ENCODE measurements around the gene LAX1.
"Not testable (repeated sequence)": the region's sequence is repeated elsewhere in the genome, so short reads cannot be mapped to it uniquely, and the experiment has no call there.

LAX1 gene

DNA sequence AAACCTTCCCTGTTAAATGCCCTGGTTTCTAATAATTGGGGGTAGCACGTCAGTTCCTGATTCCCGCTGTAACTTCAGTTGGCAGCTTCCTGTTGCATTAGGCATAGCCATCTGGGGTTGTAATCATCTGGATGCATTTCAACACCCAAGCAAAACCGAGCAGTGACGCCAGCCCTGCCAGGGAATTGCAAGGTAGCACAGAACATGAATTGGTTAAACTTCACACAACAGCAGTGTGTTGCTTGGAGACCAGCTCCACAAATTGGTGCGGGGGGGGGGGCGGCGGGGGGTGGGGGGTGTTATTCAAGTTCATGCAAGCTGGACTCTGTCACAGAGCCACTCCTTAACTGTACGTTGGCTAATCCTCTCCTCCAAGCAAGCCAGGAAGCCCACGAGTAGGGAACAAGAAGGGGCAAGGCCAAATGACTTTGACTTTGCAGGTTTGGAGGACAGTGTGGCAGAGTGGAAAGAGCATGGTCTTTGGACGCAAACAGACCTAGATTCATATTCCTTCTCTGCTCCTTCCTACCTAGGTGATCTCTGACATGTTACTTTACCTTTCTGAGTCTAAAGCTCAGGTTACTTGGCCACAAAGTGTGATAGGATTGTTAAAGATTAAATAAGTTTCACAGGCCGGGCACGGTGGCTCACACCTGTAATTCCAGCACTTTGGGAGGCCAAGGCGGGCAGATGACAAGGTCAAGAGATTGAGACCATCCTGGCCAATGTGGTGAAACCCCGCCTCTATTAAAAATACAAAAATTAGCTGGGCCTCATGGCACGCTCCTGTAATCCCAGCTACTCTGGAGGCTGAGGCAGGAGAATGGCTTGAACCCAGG is 4.7 kb downstream of the LAX1 start:
- no peak for DNase-seq

DNA sequence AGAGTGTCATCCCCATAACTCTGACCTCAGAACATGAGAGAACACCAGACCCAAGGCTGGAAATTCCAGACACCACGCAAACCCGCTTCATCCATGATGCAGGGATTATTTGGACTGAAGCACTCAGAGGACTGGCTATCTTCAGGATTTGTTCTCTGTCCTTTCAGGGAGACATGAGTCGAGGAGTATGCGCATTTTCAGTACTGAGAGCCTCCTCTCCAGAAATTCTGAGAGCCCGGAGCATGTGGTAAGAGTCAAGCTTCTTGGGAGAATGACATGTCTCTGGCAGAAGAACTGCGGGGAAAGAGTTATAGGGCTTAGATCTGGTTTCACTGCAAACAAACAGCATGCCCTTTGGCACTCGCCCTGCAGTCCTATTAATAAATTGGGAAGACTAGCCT is 6.9 kb downstream of the LAX1 start:
- no peak for DNase-seq

DNA sequence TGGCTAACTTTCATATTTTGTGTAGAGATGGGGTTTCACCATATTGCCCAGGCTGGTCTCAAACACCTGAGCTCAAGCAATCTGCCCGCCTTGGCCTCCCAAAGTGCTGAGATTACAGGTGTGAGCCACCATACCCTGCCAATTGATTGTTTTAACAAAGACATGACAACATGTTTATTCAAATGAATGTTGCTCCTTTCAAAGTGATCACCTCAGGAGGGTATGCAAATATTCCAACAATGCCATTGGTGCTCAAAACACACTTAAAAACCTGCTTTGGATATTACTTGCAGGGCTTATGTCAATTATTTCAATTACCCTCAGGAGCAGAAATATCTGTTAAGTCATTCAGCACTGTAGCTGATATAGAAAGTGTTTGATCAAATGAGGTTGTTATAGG is 7.9 kb downstream of the LAX1 start:
- no peak for DNase-seq

DNA sequence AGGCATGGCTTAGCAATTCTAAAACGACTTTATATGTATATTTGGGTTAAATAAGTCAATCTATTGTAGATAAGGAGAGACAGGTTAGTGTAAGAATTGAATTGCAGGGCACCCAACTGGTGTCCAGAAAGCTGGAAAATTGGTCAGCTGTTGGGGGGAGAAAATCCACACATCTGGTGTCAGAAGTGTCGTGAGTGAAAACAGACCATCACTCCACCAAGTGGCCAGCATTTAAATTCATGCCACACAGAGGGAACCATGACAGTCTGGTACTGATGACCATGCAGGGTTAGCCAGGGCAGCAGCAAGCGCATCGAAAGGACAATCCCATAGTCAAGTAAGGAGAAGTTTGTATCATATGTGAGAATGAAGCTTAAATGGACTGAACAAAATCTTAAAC is 11.7 kb downstream of the LAX1 start:
- DNase-seq: no peak

DNA sequence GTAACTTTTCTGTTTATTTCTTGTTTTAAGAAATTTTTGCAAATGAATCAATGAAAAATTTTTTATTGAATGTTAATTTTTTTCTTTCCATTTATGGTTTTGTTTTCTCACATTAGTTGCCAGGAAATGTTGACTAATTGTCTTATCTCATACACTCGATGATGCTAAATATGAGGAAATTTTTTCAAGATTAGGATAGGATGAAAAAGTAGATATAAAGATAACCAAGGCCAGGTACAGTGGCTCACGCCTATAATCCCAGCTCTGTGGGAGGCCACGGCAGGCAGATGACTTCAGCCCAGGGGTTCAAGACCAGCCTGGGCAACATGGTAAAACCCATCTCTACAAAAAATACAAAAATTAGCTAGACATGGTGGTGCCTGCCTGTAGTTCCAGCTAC is 12.6 kb downstream of the LAX1 start:
- DNase-seq: no peak

DNA sequence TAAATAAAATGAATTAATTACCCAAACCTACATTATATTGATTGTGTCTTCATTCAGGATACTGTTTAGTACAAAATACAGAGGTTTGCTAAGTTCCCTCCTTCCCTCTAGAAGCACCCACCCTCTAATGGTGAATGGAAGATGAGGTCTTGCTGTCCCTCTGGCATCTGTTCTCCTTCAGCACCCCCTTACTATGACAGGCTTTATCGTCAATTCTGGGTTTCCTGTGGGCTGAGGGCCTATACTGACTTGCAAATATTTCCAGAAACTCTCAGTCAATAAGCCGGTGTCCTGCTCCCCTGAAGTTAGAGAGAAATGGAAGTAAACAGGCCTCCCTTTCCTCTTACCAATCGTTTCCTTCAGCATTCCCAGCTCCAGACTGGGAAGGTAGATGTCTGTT is 13.2 kb downstream of the LAX1 start:
- DNase-seq: no peak

DNA sequence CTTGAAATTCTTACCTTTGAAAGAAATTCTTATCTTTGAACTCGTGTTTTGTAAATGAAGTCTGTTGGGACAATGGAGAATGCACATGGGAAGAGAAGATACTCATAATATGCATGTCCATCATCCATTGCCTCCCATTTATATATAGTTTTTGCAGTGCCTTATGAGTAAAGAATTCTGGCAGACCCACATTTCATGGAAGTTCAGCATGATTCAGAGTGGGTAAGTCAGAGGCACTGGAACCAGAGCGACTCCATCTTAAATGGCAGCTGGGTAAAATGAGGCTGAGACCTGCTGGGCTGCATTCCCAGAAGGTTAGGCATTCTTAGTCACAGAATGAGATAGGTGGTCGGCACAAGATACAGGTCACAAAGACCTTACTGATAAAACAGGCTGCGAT is 13.8 kb downstream of the LAX1 start:
- no peak for DNase-seq

DNA sequence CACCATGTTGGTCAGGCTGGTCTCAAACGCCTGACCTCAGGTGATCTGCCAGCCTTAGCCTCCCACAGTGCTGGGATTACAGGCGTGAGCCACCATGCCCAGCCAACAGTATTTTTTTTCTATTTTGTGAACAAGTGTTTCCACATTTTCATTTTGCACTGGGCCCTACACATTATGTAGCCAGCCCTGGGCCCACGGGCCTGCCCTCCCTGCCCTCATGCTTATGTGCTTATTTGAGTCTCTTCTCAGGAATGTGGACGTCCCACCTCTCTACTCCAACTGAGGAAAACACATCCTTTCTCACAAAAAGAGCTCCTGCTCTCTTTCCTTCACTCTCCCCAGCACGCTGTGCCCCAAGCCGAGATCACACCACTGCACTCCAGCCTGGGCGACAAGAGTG is 17.0 kb downstream of the LAX1 start:
- no peak for DNase-seq

DNA sequence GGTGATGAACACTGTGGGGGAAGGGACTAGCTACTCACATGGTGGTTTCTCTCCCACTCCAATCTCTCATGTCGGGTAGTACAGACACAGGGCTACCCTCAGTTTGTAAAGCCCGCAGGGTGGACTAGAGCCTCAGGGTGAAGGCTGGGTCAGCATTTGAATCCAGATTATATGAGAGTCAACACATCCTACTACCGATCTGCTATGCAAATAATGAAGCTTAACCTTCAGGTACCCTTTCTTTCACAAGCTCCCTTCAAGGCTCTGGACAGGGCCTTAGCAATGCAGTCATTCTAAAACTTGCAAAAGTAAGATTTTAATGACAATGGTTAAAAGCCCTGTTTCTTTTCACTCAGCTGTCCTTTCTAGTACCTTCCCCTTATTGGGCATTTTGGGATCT is 25.0 kb downstream of the LAX1 start:
- no peak for DNase-seq

DNA sequence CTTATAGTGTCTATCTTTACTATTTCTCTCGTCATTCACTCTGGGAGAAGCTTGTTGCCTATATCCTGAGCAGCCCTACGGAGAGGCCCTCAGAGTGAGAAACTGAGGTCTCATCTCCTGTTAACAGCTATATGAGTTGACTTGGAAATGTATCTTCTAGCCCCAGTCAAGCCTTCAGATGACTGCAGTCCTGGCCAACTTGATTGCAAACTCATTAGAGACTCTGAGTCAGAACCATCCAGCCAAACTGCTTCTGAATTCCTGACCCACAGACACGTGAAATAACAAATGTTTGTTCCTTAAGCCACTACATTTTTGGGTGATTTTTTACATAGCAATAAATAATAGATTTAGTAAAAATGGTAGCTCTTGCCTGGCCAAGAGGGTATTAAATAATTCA is 26.5 kb downstream of the LAX1 start:
- DNase-seq: no peak

DNA sequence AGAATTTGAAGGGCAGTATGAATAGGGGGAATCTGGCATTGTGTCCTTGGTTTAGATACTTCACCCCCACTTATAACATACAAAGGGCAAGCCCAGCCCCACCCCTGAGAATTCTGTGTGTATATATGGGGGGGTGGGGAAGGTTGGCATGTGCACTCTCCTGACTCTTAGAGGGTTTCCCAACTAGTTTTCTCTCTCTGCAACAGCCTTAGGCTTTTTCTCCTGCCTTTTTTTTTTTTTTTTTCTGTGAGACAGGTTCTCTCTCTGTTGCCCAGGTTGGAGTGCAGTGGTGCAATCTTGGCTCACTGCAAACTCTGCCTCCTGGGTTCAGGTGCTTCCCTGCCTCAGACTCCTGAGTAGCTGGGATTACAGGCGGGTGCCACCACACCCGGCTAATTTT is 27.5 kb downstream of the LAX1 start:
- DNase-seq: no peak

DNA sequence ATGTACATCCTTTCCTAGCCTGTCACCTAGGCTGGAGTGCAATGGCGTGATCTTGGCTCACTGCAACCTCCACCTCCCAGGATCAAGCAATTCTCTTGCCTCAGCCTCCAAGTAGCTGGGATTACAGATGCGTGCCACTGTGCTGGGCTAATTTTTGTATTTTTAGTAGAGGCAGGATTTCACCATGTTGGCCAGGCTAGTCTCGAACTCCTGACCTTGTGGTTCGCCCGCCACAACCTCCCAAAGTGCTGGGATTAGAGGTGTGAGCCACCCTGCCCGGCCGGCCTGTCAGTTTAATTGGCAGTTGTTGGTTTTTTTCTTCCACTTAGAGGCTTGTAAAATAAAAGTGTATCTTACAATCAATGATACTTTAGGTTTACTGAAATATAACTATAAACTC is 28.6 kb downstream of the LAX1 start:
- not testable (repeated sequence) for DNase-seq

DNA sequence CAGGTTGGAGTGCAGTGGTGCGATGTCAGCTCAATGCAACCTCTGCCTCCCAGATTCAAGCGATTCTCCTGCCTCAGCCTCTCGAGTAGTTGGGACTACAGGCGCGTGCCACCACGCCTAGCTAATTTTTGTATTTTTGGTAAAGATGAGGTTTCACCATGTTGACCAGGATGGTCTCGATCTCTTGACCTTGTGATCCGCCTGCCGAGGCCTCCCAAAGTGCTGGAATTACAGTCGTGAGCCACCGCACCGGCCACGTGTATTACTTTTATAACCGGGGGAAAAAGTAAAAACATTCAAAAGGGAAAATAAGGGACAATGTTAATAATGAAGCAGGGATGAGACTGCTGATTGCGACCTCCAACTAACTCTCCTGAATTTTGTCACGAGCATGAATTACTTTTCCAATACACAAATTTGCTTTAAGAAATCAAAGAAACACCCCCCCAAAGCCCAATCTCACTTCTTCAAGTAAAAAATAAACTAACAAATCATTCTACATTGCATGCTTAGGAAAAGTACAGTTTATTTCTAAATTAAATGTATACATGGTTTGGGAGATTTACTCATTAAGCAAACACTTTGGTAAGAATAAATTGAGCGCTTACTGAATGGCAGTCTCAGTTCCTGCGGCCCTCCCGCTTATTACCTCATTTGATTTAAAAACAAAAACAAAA is 29.9 kb downstream of the LAX1 start:
- DNase-seq: no peak

DNA sequence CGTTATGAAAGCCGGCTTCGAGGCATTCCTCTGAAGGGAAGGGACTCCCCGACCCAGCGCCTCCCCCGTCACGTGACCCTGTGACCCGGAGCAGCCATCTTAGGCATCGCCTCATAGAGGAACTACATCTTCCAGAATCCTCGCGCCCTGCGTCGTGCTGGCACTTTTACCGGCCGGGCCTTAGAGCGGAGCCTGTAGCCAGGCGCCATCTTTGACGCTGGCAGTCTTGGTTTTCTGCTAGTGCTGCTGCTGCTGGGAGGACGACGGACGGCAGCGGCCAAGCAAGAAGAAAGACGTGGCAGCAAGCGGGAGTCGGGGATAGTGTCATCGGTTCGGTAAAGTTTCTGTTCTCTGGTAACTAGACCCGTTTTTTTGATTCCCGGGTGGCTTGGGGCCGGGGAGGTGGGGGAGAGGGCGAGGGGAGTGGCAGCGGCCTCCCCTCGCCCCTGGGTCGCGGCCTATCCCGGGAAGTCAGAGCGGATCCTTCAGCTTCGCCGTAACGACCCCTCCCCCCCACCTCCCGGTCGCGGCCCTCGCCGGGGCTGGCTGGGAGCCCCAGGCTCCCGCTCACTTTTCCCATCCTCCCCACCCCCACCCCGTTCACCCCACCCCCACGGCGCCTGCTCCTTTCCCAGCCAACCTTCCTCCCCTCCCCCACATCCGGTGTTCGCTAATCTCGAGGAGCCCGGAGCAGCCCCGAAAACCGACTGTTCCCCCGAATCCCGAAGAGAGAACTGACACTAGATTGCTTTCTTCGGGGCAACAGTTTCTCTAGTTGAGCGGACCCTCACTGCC is 30.7 kb downstream of the LAX1 start, which contains the start of the genes ZBED6 and ZC3H11A:
Gene ZBED6 (plus strand): TSS at position 183 of the 795 bp plus-strand sequence. CDS start 1,900 bp downstream, outside the sequence.
Gene ZC3H11A (plus strand): TSS at position 183 of the 795 bp plus-strand sequence. CDS start 21,448 bp downstream, outside the sequence.
- DNase-seq: no peak

DNA sequence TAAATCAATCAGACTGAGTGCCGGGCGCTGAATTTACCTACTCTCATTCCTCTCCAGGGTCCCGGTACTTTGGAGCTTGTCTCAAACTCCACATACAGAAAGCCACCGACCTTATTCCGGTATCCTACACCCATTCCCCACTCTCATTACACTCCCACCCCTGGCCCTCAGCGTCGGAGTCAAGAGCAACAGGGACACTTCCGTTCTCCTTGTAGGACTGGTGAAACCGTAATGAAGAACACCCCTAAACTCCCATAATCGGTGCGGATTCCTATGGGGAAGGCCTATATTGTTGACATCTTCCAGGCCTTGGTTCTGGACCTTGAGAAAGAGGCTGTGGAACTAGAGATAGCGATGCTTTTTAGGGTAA is 31.2 kb downstream of the LAX1 start:
- DNase-seq: no peak

DNA sequence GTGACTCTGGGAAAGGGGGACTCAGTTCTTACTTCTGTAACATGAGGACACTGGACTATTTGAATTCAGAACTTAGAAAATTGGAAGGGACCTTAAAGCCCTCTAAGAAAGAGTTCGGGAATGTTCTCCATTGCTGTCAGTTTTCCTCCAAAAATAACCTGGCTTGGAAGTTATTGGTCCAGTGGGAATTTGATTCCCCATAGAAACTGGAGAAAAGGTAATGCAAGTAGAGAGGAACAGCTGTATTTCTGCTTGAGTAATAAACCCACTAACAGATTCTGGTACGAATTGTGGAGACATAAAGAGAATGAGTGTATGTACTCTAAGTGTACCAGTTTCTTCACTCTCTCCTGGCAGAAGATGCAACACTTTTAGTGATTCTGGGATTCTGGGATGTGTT is 32.2 kb downstream of the LAX1 start:
- no peak for DNase-seq

DNA sequence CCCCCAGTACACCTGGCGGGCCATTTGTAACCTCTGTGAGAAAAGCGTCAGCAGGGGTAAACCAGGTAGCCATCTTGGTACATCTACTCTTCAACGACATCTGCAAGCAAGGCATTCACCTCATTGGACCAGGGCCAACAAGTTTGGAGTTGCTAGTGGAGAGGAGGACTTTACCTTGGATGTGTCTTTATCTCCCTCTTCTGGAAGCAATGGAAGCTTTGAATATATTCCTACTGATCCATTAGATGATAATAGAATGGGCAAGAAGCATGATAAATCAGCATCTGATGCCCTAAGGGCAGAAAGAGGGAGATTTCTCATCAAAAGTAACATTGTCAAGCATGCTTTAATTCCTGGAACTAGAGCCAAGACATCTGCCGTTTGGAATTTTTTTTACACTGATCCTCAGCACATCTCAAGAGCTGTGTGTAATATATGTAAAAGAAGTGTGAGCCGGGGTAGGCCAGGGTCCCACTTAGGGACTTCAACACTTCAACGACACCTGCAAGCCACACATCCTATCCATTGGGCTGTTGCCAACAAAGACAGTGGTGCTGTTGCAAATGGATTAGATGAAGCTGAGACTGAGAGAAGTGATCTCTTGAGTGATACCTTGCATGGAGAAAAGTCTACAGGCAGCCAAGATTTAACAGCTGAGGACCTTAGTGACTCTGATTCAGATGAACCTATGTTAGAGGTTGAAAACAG is 33.1 kb downstream of the LAX1 start:
- no peak for DNase-seq

DNA sequence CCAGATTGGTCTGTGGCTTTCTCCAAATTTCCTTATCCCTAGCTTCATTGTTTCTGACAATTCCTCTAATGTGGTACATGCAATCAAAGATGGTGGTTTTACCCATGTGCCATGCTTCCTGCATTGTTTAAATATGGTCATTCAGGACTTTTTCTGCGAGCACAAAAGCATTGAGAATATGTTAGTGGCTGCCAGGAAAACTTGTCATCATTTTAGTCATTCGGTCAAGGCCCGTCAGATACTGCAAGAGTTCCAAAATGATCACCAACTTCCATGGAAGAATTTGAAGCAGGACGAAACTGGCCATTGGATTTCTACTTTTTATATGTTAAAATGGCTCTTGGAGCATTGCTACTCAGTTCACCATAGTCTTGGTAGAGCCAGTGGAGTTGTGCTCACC is 34.2 kb downstream of the LAX1 start:
- no peak for DNase-seq

DNA sequence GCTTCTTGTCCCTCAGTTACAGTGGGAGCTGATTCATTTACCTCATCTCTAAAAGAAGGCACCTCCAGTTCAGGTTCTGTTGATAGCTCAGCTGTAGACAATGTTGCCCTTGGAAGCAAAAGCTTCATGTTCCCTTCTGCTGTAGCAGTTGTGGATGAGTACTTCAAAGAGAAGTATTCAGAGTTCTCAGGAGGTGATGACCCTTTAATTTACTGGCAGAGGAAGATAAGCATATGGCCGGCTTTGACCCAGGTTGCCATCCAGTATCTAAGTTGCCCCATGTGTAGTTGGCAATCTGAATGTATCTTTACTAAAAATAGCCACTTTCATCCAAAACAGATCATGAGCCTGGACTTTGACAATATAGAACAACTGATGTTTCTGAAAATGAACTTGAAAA is 35.0 kb downstream of the LAX1 start:
- DNase-seq: no peak

DNA sequence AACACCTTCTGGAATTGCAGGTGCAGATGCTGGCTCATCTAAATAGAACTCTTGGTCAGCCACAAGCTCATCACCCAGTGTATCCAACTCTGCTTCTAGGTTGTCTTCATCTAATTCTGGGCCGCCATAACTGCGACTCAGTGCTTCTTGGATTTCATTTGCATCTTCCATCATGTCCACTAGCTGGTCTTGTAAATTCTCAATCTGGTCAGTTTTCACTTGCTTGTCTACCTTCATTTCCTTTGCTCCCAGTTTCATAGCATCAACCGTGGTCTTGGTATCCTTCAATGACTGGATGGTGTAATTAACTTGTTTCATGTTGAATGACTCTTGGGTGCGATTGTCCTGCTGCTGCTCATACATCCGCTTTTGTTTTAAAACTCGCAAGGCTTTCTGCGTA is 40.7 kb downstream of the LAX1 start:
- DNase-seq: no peak

DNA sequence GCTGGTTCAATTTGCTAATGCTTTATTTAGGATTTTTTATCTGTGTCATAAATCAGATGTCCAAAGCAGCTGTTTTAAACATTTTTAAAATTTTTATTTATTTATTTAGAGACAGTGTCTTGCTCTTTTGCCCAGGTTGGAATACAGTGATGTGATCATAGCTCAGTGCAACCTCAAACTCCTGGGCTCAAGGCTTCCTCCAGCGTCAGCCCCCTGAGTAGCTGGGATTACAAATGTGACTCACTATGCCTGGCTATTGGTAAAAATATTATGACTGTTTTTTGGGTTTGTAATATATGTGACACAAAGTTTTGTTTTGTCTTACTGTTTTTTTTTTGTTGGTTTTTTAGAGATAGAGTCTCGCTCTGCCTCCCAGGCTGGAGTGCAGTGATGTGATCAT is 42.2 kb downstream of the LAX1 start:
- DNase-seq: no peak

DNA sequence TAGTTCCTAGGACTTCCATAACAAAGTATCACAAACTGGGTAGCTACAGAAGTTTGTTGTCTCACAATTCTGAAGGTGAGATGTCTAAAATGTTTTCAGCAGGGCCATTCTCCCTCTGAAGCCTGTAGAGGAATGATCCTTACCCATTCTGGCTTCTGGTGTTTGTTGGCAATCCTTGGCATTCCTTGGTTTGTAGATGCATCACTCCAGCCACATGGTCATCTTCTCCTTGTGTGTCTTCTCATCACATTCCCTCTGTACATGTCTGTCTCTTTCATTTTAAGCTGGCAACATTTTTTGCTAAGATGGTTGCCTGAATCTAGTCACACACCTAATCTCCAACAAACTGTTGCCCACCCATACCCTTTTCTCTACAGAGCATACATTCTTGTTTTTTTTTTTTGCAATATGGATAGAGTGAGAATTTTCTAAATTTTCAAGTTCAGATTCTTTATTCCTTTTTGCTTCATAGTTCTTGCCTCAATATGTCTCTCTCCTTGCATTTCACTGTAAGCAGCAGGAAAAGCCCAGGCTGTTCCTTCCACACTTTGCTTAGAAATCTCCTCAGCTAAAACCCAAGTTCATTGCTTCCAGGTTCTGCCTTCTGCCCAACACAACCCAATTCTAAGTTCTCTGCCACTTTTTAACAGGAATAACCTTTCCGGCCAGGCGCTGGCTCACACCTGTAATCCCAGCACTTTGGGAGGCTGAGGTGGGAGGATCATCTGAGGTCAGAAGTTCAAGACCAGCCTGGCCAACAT is 48.8 kb downstream of the LAX1 start:
- no peak for DNase-seq
